ENCODE data around the gene GOLGA6L2. TPM values are rescaled to one million over a fixed set of nuclear protein-coding genes. Genes with fewer than 3 reads are reported as not detected.
"Not testable (repeated sequence)": the region's sequence is repeated elsewhere in the genome, so short reads cannot be mapped to it uniquely, and the experiment has no call there.

Gene GOLGA6L2
- polyA plus RNA-seq, 3 donors from 2014 or later, result not detected

GRCh38 chr15:23440596-23440995 is 6.4 kb downstream of the GOLGA6L2 start:
- Mint-ChIP-seq H3K27me3 (ENCODE audit: low read depth in 3 of 3) (peaks cover 0 to 3% (median 0%) of the 10 kb centered on the region in 3 donors), H3K36me3 (no peaks in the 10 kb centered on the region), H3K4me3 (no peak overlapping the region), H3K4me1 (no peaks in the 10 kb centered on the region), H3K9me3 (peaks cover 0 to 3% (median 0%) of the 10 kb centered on the region in 6 donors), H3K27ac (no peak overlapping the region)
- no peak for DNase-seq

- Mint-ChIP-seq H3K36me3 (no peaks in the 10 kb centered on the region), H3K4me1 (no peaks in the 10 kb centered on the region), H3K27ac (no peak overlapping the region), H3K4me3 (no peak overlapping the region), H3K9me3 (peaks cover 0 to 3% (median 0%) of the 10 kb centered on the region in 6 donors), H3K27me3 (ENCODE audit: low read depth in 3 of 3) (peaks cover 0 to 3% (median 0%) of the 10 kb centered on the region in 3 donors)
- no peak for DNase-seq
Observed at GRCh38 chr15:23439513-23439912, 7.5 kb downstream of the GOLGA6L2 start.

- H3K36me3 Mint-ChIP-seq, result no peaks in the 10 kb centered on the region
- no peaks in the 10 kb centered on the region for H3K9me3 Mint-ChIP-seq
- H3K27ac Mint-ChIP-seq, result no peak overlapping the region
- H3K27me3 Mint-ChIP-seq (ENCODE audit: low read depth in 3 of 3), result peaks cover 0 to 3% (median 0%) of the 10 kb centered on the region in 3 donors
- no peak for DNase-seq
- H3K4me3 Mint-ChIP-seq, result no peak overlapping the region
- H3K4me1 Mint-ChIP-seq, result no peaks in the 10 kb centered on the region
Observed at GRCh38 chr15:23438816-23439466, 8.1 kb downstream of the GOLGA6L2 start.

- no peaks in the 10 kb centered on the region for H3K4me1 Mint-ChIP-seq
- no peaks in the 10 kb centered on the region for H3K9me3 Mint-ChIP-seq
- no peak for DNase-seq
- H3K4me3 Mint-ChIP-seq, result no peak overlapping the region
- no peaks in the 10 kb centered on the region for H3K27me3 Mint-ChIP-seq (ENCODE audit: low read depth in 3 of 3)
- no peaks in the 10 kb centered on the region for H3K36me3 Mint-ChIP-seq
- H3K27ac Mint-ChIP-seq, result no peak overlapping the region
Observed at GRCh38 chr15:23437673-23438072, 9.4 kb downstream of the GOLGA6L2 start.

GRCh38 chr15:23437146-23437545 is 9.9 kb downstream of the GOLGA6L2 start:
- Mint-ChIP-seq H3K4me1 (no peaks in the 10 kb centered on the region), H3K27me3 (ENCODE audit: low read depth in 3 of 3) (no peaks in the 10 kb centered on the region), H3K36me3 (no peaks in the 10 kb centered on the region), H3K4me3 (no peak overlapping the region), H3K9me3 (no peaks in the 10 kb centered on the region), H3K27ac (no peak overlapping the region)
- DNase-seq, result no peak

- no peak for DNase-seq
- Mint-ChIP-seq H3K27ac (no peak overlapping the region), H3K4me3 (no peak overlapping the region), H3K9me3 (no peaks in the 10 kb centered on the region), H3K36me3 (no peaks in the 10 kb centered on the region), H3K27me3 (ENCODE audit: low read depth in 3 of 3) (no peaks in the 10 kb centered on the region), H3K4me1 (no peaks in the 10 kb centered on the region)
Observed at GRCh38 chr15:23436421-23436820, 10.6 kb downstream of the GOLGA6L2 start.

- H3K27me3 Mint-ChIP-seq (ENCODE audit: low read depth in 3 of 3); H3K9me3 Mint-ChIP-seq; H3K36me3 Mint-ChIP-seq; H3K27ac Mint-ChIP-seq; H3K4me1 Mint-ChIP-seq; DNase-seq; H3K4me3 Mint-ChIP-seq: not testable (repeated sequence)
Observed at GRCh38 chr15:23434699-23435098, 12.3 kb downstream of the GOLGA6L2 start.

GRCh38 chr15:23425327-23425726 is 21.7 kb downstream of the GOLGA6L2 start:
- H3K4me3 Mint-ChIP-seq; H3K36me3 Mint-ChIP-seq; H3K27ac Mint-ChIP-seq; DNase-seq; H3K4me1 Mint-ChIP-seq; H3K27me3 Mint-ChIP-seq (ENCODE audit: low read depth in 3 of 3); H3K9me3 Mint-ChIP-seq: not testable (repeated sequence)

GRCh38 chr15:23424111-23424904 is 22.7 kb downstream of the GOLGA6L2 start:
- Mint-ChIP-seq H3K27ac (no peak overlapping the region), H3K4me3 (no peak overlapping the region)

GRCh38 chr15:23422946-23423708 is 23.9 kb downstream of the GOLGA6L2 start:
- Mint-ChIP-seq H3K4me3 (no peak overlapping the region), H3K9me3 (no peaks in the 10 kb centered on the region), H3K27ac (no peak overlapping the region), H3K36me3 (no peaks in the 10 kb centered on the region), H3K27me3 (ENCODE audit: low read depth in 3 of 3) (peaks cover 0 to 5% (median 0%) of the 10 kb centered on the region in 3 donors), H3K4me1 (no peaks in the 10 kb centered on the region)
- no peak for DNase-seq

More at GRCh38 chr15:23424111-23424904, 22.7 kb downstream of the GOLGA6L2 start:
- Mint-ChIP-seq H3K27me3 (ENCODE audit: low read depth in 3 of 3) (peaks cover 0 to 5% (median 0%) of the 10 kb centered on the region in 3 donors), H3K36me3 (no peaks in the 10 kb centered on the region), H3K4me1 (no peaks in the 10 kb centered on the region), H3K9me3 (no peaks in the 10 kb centered on the region)
- DNase-seq, result no peak

- DNase-seq, result no peak
- Mint-ChIP-seq H3K36me3 (no peaks in the 10 kb centered on the region), H3K4me1 (no peaks in the 10 kb centered on the region), H3K9me3 (peaks cover 0 to under 1% (median 0%) of the 10 kb centered on the region in 6 donors), H3K27me3 (ENCODE audit: low read depth in 3 of 3) (peaks cover 0 to 5% (median 0%) of the 10 kb centered on the region in 3 donors), H3K27ac (no peak overlapping the region), H3K4me3 (no peak overlapping the region)
Observed at GRCh38 chr15:23422099-23422945, 24.7 kb downstream of the GOLGA6L2 start.

GRCh38 chr15:23420806-23421575 is 26.1 kb downstream of the GOLGA6L2 start:
- Mint-ChIP-seq H3K27ac (no peak overlapping the region), H3K27me3 (ENCODE audit: low read depth in 3 of 3) (peaks cover 0 to 5% (median 0%) of the 10 kb centered on the region in 3 donors), H3K4me3 (no peak overlapping the region), H3K4me1 (no peaks in the 10 kb centered on the region), H3K36me3 (no peaks in the 10 kb centered on the region), H3K9me3 (peaks cover 0 to 2% (median 0%) of the 10 kb centered on the region in 6 donors)
- DNase-seq, result no peak
